Epithelial cell of proximal tubule (primary cell): ENCODE results near the gene KAZALD1. TPM values are rescaled to one million over a fixed set of nuclear protein-coding genes. Genes with fewer than 3 reads are reported as not detected.

ENCODE experiments used
- DNase-seq: peaks from one replicate; pipeline ENCODE4 v3.0.0-alpha.2; 2011; ENCODE audit warnings: low read depth
- H3K4me3 ChIP-seq: 2 replicates; pipeline ENCODE4 v1.5.1; 2011; ENCODE audit warnings: low read depth, mild to moderate bottlenecking, low read length
- CTCF ChIP-seq: conservative IDR thresholded peaks from 2 replicates; pipeline ENCODE4 v1.5.1; 2012; ENCODE audit warnings: low read depth, mild to moderate bottlenecking, low read length
- total RNA-seq: library from RNA; depleted of rRNA; stranded (reverse); fragments of >200 nt; gene quantifications from 2 replicates; pipeline ENCODE4 v1.2.3, GENCODE V29; 2015

The KAZALD1 gene
- total RNA-seq, 1 donor from 2014 or later: 2.9 TPM

- no peak for DNase-seq
- H3K4me3 ChIP-seq: no peak overlapping the region
- no peak for TF ChIP-seq CTCF
Observed at GRCh38 chr10:101036726-101037125, 25.1 kb upstream of the KAZALD1 start.

- no peak for TF ChIP-seq CTCF
- no peak overlapping the region for H3K4me3 ChIP-seq
- DNase-seq: no peak
Observed at GRCh38 chr10:101038484-101038883, 23.3 kb upstream of the KAZALD1 start.

GRCh38 chr10:101040061-101040460, 21.7 kb upstream of the KAZALD1 start:
- DNase-seq: no peak
- TF ChIP-seq CTCF: no peak

GRCh38 chr10:101040851-101041250, 20.9 kb upstream of the KAZALD1 start:
- no peak for TF ChIP-seq CTCF
- no peak for DNase-seq
- H3K4me3 ChIP-seq: no peak overlapping the region

More at GRCh38 chr10:101040061-101040460, 21.7 kb upstream of the KAZALD1 start:
- H3K4me3 ChIP-seq: no peak overlapping the region

GRCh38 chr10:101041252-101041761, 20.5 kb upstream of the KAZALD1 start:
- no peak overlapping the region for H3K4me3 ChIP-seq
- no peak for DNase-seq
- peak; percentile 88 for TF ChIP-seq CTCF

- peak overlapping the region; percentile 60 for H3K4me3 ChIP-seq
- TF ChIP-seq CTCF: no peak
- no peak for DNase-seq
Observed at GRCh38 chr10:101042118-101042517, 19.7 kb upstream of the KAZALD1 start.

- peak; percentile 89 for DNase-seq
- peak overlapping the region; percentile 60 for H3K4me3 ChIP-seq
- no peak for TF ChIP-seq CTCF
Observed at GRCh38 chr10:101042667-101043362, 19.0 kb upstream of the KAZALD1 start.
